HL-60 (cell line): Measurements from ENCODE around the gene APPBP2.

ENCODE experiments used
- POLR2AphosphoS5 ChIP-seq: IDR thresholded peaks from 2 replicates; pipeline ENCODE4 v1.6.1; 2012; ENCODE audit warnings: low read depth
- REST ChIP-seq: IDR thresholded peaks from 2 replicates; pipeline ENCODE4 v1.6.1; 2012; ENCODE audit warnings: low read depth; ENCODE audit not compliant: insufficient replicate concordance
- TF ChIP-seq, protein P1 (sequence below): IDR thresholded peaks from one replicate; pipeline ENCODE4 v1.5.1; 2011; ENCODE audit warnings: low read length, control low read depth, inconsistent platforms; ENCODE audit not compliant: insufficient read depth

- TF ChIP-seq, protein P1, sequence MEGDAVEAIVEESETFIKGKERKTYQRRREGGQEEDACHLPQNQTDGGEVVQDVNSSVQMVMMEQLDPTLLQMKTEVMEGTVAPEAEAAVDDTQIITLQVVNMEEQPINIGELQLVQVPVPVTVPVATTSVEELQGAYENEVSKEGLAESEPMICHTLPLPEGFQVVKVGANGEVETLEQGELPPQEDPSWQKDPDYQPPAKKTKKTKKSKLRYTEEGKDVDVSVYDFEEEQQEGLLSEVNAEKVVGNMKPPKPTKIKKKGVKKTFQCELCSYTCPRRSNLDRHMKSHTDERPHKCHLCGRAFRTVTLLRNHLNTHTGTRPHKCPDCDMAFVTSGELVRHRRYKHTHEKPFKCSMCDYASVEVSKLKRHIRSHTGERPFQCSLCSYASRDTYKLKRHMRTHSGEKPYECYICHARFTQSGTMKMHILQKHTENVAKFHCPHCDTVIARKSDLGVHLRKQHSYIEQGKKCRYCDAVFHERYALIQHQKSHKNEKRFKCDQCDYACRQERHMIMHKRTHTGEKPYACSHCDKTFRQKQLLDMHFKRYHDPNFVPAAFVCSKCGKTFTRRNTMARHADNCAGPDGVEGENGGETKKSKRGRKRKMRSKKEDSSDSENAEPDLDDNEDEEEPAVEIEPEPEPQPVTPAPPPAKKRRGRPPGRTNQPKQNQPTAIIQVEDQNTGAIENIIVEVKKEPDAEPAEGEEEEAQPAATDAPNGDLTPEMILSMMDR: no peak
- TF ChIP-seq POLR2AphosphoS5 (no peak), REST (no peak)
Observed at GRCh38 chr17:60473788-60474187, 52.3 kb downstream of the APPBP2 start.
